K562 (cell line): ENCODE results near the gene KRTAP1-3.

ENCODE experiments used
- POLR2A ChIP-seq: fragments of 450-650 bp; conservative IDR thresholded peaks from 2 replicates; pipeline ENCODE4 v1.6.1; 2016
- RAD21 ChIP-seq, 2 experiments: fragments of 250-450 bp in 1 of 2; fragments of 450-650 bp in 1 of 2; sonication (Bioruptor Pico) in 1 of 2; formaldehyde crosslinking in 1 of 2; IDR thresholded peaks in 1 of 2; conservative IDR thresholded peaks in 1 of 2; 2 replicates each; pipeline versions ENCODE4 v1.4.0 to v1.8.0; 2020 to 2022; ENCODE audit warnings: mild to moderate bottlenecking in 2 of 2, moderate library complexity in 1 of 2

DNA sequence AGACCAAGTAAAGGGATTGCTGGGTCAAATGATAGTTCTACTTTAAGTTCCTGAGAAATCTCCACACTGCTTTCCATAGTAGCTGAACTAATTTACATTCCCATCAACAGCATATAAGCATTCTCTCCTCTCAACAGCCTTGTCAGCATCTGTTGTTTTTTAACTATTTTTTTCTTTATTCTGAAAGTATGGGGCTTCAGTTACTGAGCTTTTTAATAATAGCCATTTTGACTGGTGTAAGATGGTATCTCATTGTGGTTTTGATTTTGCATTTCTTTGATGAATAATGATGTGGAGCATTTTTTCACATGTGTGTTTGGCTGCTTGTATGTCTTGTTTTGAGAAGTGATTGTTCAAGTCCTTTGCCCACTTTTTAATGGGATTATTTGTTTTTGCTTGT, 17.9 kb upstream of the KRTAP1-3 start:
- TF ChIP-seq RAD21 (CRISPR knock-in tag; conservative IDR thresholded peaks at IDR 0.05 in 1 of 2, IDR thresholded peaks at IDR 0.05 in 1 of 2) (no peak), POLR2A (no peak)
